Activated naive CD4-positive, alpha-beta T cell treated with anti-CD3 and anti-CD28 coated beads, Interleukin-2, amount 50 U/mL, for 72 hours (primary cell): ENCODE results near the gene UBE3A. TPM values are rescaled to one million over a fixed set of nuclear protein-coding genes. Genes with fewer than 3 reads are reported as not detected.

Experiments used
- ATAC-seq, 2 donors: fragments of 150-1000 bp; cut with Tn5 transposase; 2 replicates each; pipeline ENCODE4 v1.10.0; 2021; ENCODE audit warnings: mild to moderate bottlenecking in 2 of 2, moderate library complexity in 2 of 2
- DNase-seq, 2 donors: peaks; one replicate each; pipeline ENCODE4 v3.0.0; 2021 to 2022; ENCODE audit warnings: low spot score in 2 of 2
- H3K27ac Mint-ChIP-seq, 2 donors: one replicate each; pipeline ENCODE4 v1.8.0; 2022; ENCODE audit warnings: mild to moderate bottlenecking in 2 of 2, mixed read lengths in 2 of 2
- H3K36me3 Mint-ChIP-seq, 2 donors: one replicate each; pipeline ENCODE4 v1.8.0; 2022; ENCODE audit warnings: mixed read lengths in 2 of 2
- H3K9me3 Mint-ChIP-seq, 2 donors: one replicate each; pipeline ENCODE4 v1.8.0; 2022; ENCODE audit warnings: mixed read lengths in 2 of 2
- total RNA-seq, 2 donors: library from RNA; stranded (reverse); gene quantifications; one replicate each; pipeline ENCODE4 v1.2.3, GENCODE V29; 2022

UBE3A gene
- total RNA-seq, 2 donors from 2014 or later: 91.7 to 91.8 TPM

- no peak for DNase-seq
- H3K36me3 Mint-ChIP-seq: peaks cover 20 to 22% of the 10 kb centered on the region in 2 donors
- no peak for ATAC-seq
- peaks cover 0 to 16% of the 10 kb centered on the region in 2 donors for H3K9me3 Mint-ChIP-seq
- no peak overlapping the region for H3K27ac Mint-ChIP-seq
These were observed 12.7 kb upstream of the UBE3A start for GRCh38 chr15:25451501-25451900.

- Mint-ChIP-seq H3K9me3 (peaks cover 0 to 16% of the 10 kb centered on the region in 2 donors), H3K36me3 (peaks cover 20 to 22% of the 10 kb centered on the region in 2 donors), H3K27ac (no peak overlapping the region)
- no peak for ATAC-seq
- no peak for DNase-seq
These were observed 11.3 kb upstream of the UBE3A start for GRCh38 chr15:25450163-25450562.

GRCh38 chr15:25446076-25446475, 7.3 kb upstream of the UBE3A start:
- ATAC-seq (no peak), DNase-seq (no peak)
- Mint-ChIP-seq H3K9me3 (peaks cover 0 to 16% of the 10 kb centered on the region in 2 donors), H3K27ac (no peak overlapping the region), H3K36me3 (peaks cover 16 to 18% of the 10 kb centered on the region in 2 donors)

- DNase-seq: no peak
- peaks cover 0 to 16% of the 10 kb centered on the region in 2 donors for H3K9me3 Mint-ChIP-seq
- H3K36me3 Mint-ChIP-seq: peaks cover 14 to 15% of the 10 kb centered on the region in 2 donors
- no peak overlapping the region for H3K27ac Mint-ChIP-seq
- no peak for ATAC-seq
These were observed 6.6 kb upstream of the UBE3A start for GRCh38 chr15:25445412-25445811.

GRCh38 chr15:25441111-25441510, 2.3 kb upstream of the UBE3A start:
- Mint-ChIP-seq H3K9me3 (peaks cover 0 to 6% of the 10 kb centered on the region in 2 donors), H3K36me3 (peaks cover 5 to 11% of the 10 kb centered on the region in 2 donors), H3K27ac (no peak overlapping the region)
- DNase-seq (no peak), ATAC-seq (no peak)

- peaks cover 11 to 12% of the 10 kb centered on the region in 2 donors for H3K36me3 Mint-ChIP-seq
- peak overlapping the region; percentile 88 to 96 for H3K27ac Mint-ChIP-seq
- peaks cover 0 to 6% of the 10 kb centered on the region in 2 donors for H3K9me3 Mint-ChIP-seq
- ATAC-seq (peak in 1 of 2 donors; percentile 2), DNase-seq (peak in 1 of 2 donors; percentile 26)
These were observed 579 bp upstream of the UBE3A start for GRCh38 chr15:25439369-25439836.

- peak; percentile 62 to 70 for DNase-seq
- Mint-ChIP-seq H3K9me3 (peaks cover 0 to 6% of the 10 kb centered on the region in 2 donors), H3K27ac (peak overlapping the region; percentile 96), H3K36me3 (peaks cover 11 to 12% of the 10 kb centered on the region in 2 donors)
- peak; percentile 37 to 58 for ATAC-seq
These were observed 835 bp downstream of the UBE3A start for GRCh38 chr15:25437777-25438600.

GRCh38 chr15:25436707-25437106, 2.1 kb downstream of the UBE3A start:
- no peak for DNase-seq
- Mint-ChIP-seq H3K36me3 (peaks cover 11 to 12% of the 10 kb centered on the region in 2 donors), H3K9me3 (no peaks in the 10 kb centered on the region), H3K27ac (no peak overlapping the region)
- ATAC-seq: no peak

- DNase-seq: no peak
- Mint-ChIP-seq H3K9me3 (no peaks in the 10 kb centered on the region), H3K36me3 (peaks cover 11 to 12% of the 10 kb centered on the region in 2 donors), H3K27ac (no peak overlapping the region)
- ATAC-seq: no peak
These were observed 3.2 kb downstream of the UBE3A start for GRCh38 chr15:25435474-25436243.

- DNase-seq (no peak), ATAC-seq (no peak)
- no peak overlapping the region for H3K27ac Mint-ChIP-seq
- peaks cover 5 to 16% of the 10 kb centered on the region in 2 donors for H3K36me3 Mint-ChIP-seq
- H3K9me3 Mint-ChIP-seq: no peaks in the 10 kb centered on the region
These were observed 5.5 kb downstream of the UBE3A start for GRCh38 chr15:25433118-25433865.

GRCh38 chr15:25431836-25432561, 6.8 kb downstream of the UBE3A start:
- no peak for DNase-seq
- peaks cover 0 to 25% of the 10 kb centered on the region in 2 donors for H3K36me3 Mint-ChIP-seq
- no peak overlapping the region for H3K27ac Mint-ChIP-seq
- H3K9me3 Mint-ChIP-seq: no peaks in the 10 kb centered on the region
- ATAC-seq: no peak

- H3K27ac Mint-ChIP-seq: peak overlapping the region in 1 of 2 donors; percentile 22
- H3K9me3 Mint-ChIP-seq: peaks cover 0 to 9% of the 10 kb centered on the region in 2 donors
- H3K36me3 Mint-ChIP-seq: peaks cover 6 to 34% of the 10 kb centered on the region in 2 donors
- DNase-seq: no peak
- ATAC-seq: no peak
These were observed 11.0 kb downstream of the UBE3A start for GRCh38 chr15:25427861-25428260.

- Mint-ChIP-seq H3K27ac (no peak overlapping the region), H3K36me3 (peaks cover 7 to 40% of the 10 kb centered on the region in 2 donors), H3K9me3 (peaks cover 0 to 10% of the 10 kb centered on the region in 2 donors)
- DNase-seq (no peak), ATAC-seq (no peak)
These were observed 11.8 kb downstream of the UBE3A start for GRCh38 chr15:25426896-25427610.

- ATAC-seq (no peak), DNase-seq (no peak)
- Mint-ChIP-seq H3K27ac (no peak overlapping the region), H3K36me3 (peaks cover 29 to 64% of the 10 kb centered on the region in 2 donors), H3K9me3 (peaks cover 10 to 29% of the 10 kb centered on the region in 2 donors)
These were observed 14.8 kb downstream of the UBE3A start for GRCh38 chr15:25424073-25424472.

GRCh38 chr15:25422021-25422420, 16.8 kb downstream of the UBE3A start:
- Mint-ChIP-seq H3K36me3 (peaks cover 32 to 72% of the 10 kb centered on the region in 2 donors), H3K9me3 (peaks cover 12 to 35% of the 10 kb centered on the region in 2 donors), H3K27ac (no peak overlapping the region)
- ATAC-seq: no peak
- no peak for DNase-seq
